SK-N-SH (cell line): ENCODE measurements around the gene DIRAS1. TPM values are rescaled to one million over a fixed set of nuclear protein-coding genes. Genes with fewer than 3 reads are reported as not detected.

Experiments
- CTCF ChIA-PET: fragments of 300-600, 350-600 bp; formaldehyde crosslinking; extraction: SDS; loops from one replicate; lab custom pipeline; 2021; lab: Yijun Ruan, JAX
- POLR2A ChIA-PET: fragments of 350-600 bp; sonication (Branson Sonifier 250); formaldehyde crosslinking; extraction: SDS; loops from one replicate; lab custom pipeline; 2020; ENCODE audit warnings: antibody characterized with exemption, inconsistent platforms; lab: Yijun Ruan, JAX
- DNase-seq: peaks from one replicate; pipeline ENCODE4 v3.0.0; 2012
- H2AFZ ChIP-seq: fragments of 200-600 bp; sonication (generic); 2 replicates; pipeline ENCODE4 v1.8.1; 2016; ENCODE audit warnings: antibody characterized with exemption, mild to moderate bottlenecking, low read depth
- H3F3A ChIP-seq: fragments of 200-600 bp; sonication (generic); replicated peaks from 2 replicates; pipeline ENCODE3; 2016; ENCODE audit warnings: antibody characterized with exemption, mild to moderate bottlenecking; ENCODE audit not compliant: insufficient read depth
- H3K27ac ChIP-seq, 2 experiments: fragments of 200-500 bp in 1 of 2; fragments of 200-600 bp in 1 of 2; sonication (Bioruptor generic) in 1 of 2; sonication (generic), shearing (Covaris generic) in 1 of 2; 2 replicates each; pipeline versions ENCODE4 v1.5.1 to v1.6.1; 2014 to 2016; ENCODE audit warnings: low read depth in 2 of 2, inconsistent platforms in 1 of 2, low read length in 1 of 2, mild to moderate bottlenecking in 1 of 2, mixed read lengths in 1 of 2
- H3K27me3 ChIP-seq: fragments of 200-600 bp; sonication (generic), shearing (Covaris generic); 2 replicates; pipeline ENCODE4 v1.6.1; 2016; ENCODE audit warnings: mixed run types; ENCODE audit not compliant: insufficient read depth
- H3K36me3 ChIP-seq, 2 experiments: fragments of 200-500 bp in 1 of 2; fragments of 200-600 bp in 1 of 2; sonication (Bioruptor generic) in 1 of 2; sonication (generic) in 1 of 2; replicated peaks in 1 of 2; 2 replicates each; pipeline versions ENCODE3 to v1.5.1; 2014 to 2016; ENCODE audit warnings: low read length in 1 of 2, mild to moderate bottlenecking in 1 of 2; ENCODE audit not compliant: insufficient read depth in 2 of 2, control insufficient read depth in 1 of 2
- H3K4me1 ChIP-seq, 2 experiments: fragments of 200-500 bp in 1 of 2; fragments of 200-600 bp in 1 of 2; sonication (Bioruptor generic) in 1 of 2; sonication (generic), shearing (Covaris generic) in 1 of 2; 2 replicates each; pipeline versions ENCODE4 v1.5.1 to v1.6.1; 2014 to 2016; ENCODE audit warnings: low read depth in 1 of 2, low read length in 1 of 2, mixed run types in 1 of 2; ENCODE audit not compliant: insufficient read depth in 2 of 2, control insufficient read depth in 1 of 2
- H3K4me2 ChIP-seq: fragments of 200-600 bp; sonication (generic), shearing (Covaris generic); 2 replicates; pipeline ENCODE4 v1.6.1; 2017; ENCODE audit warnings: mixed run types
- H3K4me3 ChIP-seq, 2 experiments: fragments of 200-500 bp in 1 of 2; fragments of 200-600 bp in 1 of 2; sonication (Bioruptor generic) in 1 of 2; sonication (generic), shearing (Covaris generic) in 1 of 2; 2 replicates each; pipeline versions ENCODE4 v1.5.1 to v1.8.1; 2014 to 2016; ENCODE audit warnings: low read depth in 2 of 2, inconsistent platforms in 1 of 2, low read length in 1 of 2, mild to moderate bottlenecking in 1 of 2, mixed read lengths in 1 of 2, moderate library complexity in 1 of 2
- H3K79me2 ChIP-seq: fragments of 200-600 bp; sonication (generic); 2 replicates; pipeline ENCODE4 v1.8.1; 2017; ENCODE audit warnings: mild to moderate bottlenecking; ENCODE audit not compliant: insufficient read depth
- H3K9ac ChIP-seq: fragments of 200-600 bp; sonication (generic); 2 replicates; pipeline ENCODE4 v1.6.1; 2017; ENCODE audit warnings: mixed run types
- H3K9me2 ChIP-seq: fragments of 200-600 bp; sonication (generic); 2 replicates; pipeline ENCODE4 v1.6.1; 2017; ENCODE audit warnings: mixed run types
- H3K9me3 ChIP-seq: fragments of 200-600 bp; sonication (generic); 2 replicates; pipeline ENCODE4 v1.6.1; 2017; ENCODE audit warnings: mixed run types, mild to moderate bottlenecking, moderate library complexity
- H4K20me1 ChIP-seq: fragments of 200-600 bp; sonication (generic); 2 replicates; pipeline ENCODE4 v1.6.1; 2017; ENCODE audit warnings: mild to moderate bottlenecking, mixed run types; ENCODE audit not compliant: insufficient read depth
- ELF1 ChIP-seq: IDR thresholded peaks from 2 replicates; pipeline ENCODE4 v1.4.0; 2012
- EP300 ChIP-seq, 2 experiments: IDR thresholded peaks; 2 replicates each; pipeline versions ENCODE4 v1.4.0 to v1.6.1; 2012; ENCODE audit warnings: borderline replicate concordance in 1 of 2, low read depth in 1 of 2, low read length in 1 of 2
- EZH2phosphoT487 ChIP-seq: fragments of 200-600 bp; sonication (generic); IDR thresholded peaks from 2 replicates; pipeline ENCODE4 v1.6.1; 2017; ENCODE audit warnings: low read depth, mixed run types, mild to moderate bottlenecking, antibody characterized with exemption, moderate library complexity, borderline replicate concordance
- FOSL2 ChIP-seq: IDR thresholded peaks from 2 replicates; pipeline ENCODE4 v1.4.0; 2012; ENCODE audit warnings: low read depth, mild to moderate bottlenecking, moderate library complexity, borderline replicate concordance
- FOXJ3 ChIP-seq: sonication (generic); formaldehyde crosslinking; IDR thresholded peaks from 2 replicates; pipeline ENCODE4 v1.5.1; 2020; ENCODE audit warnings: mild to moderate bottlenecking, missing genetic modification reagents
- FOXM1 ChIP-seq: IDR thresholded peaks from 2 replicates; pipeline ENCODE4 v1.4.0; 2012; ENCODE audit warnings: low read depth, mild to moderate bottlenecking
- GABPA ChIP-seq: IDR thresholded peaks from 2 replicates; pipeline ENCODE4 v1.4.0; 2012; ENCODE audit warnings: low read depth, mild to moderate bottlenecking
- GATA2 ChIP-seq: sonication (generic); formaldehyde crosslinking; IDR thresholded peaks from 2 replicates; pipeline ENCODE4 v1.5.0; 2020; ENCODE audit warnings: mild to moderate bottlenecking, missing genetic modification reagents
- JUND ChIP-seq: IDR thresholded peaks from 2 replicates; pipeline ENCODE4 v1.4.0; 2012
- MAX ChIP-seq: IDR thresholded peaks from 2 replicates; pipeline ENCODE4 v1.4.0; 2012; ENCODE audit warnings: low read depth
- MEF2A ChIP-seq: IDR thresholded peaks from 2 replicates; pipeline ENCODE4 v1.4.0; 2012; ENCODE audit warnings: low read depth, borderline replicate concordance
- MXI1 ChIP-seq: IDR thresholded peaks from 2 replicates; pipeline ENCODE4 v1.6.1; 2012; ENCODE audit warnings: mild to moderate bottlenecking, low read depth, low read length, improper control_type of control experiment
- PBX3 ChIP-seq: IDR thresholded peaks from 2 replicates; pipeline ENCODE4; 2012
- POLR2AphosphoS5 ChIP-seq: IDR thresholded peaks from 2 replicates; pipeline ENCODE4 v1.6.1; 2012; ENCODE audit warnings: low read depth, low read length
- RAD21 ChIP-seq: IDR thresholded peaks from 2 replicates; pipeline ENCODE4 v1.6.1; 2012; ENCODE audit warnings: mild to moderate bottlenecking, low read length
- REST ChIP-seq: IDR thresholded peaks from 2 replicates; pipeline ENCODE4 v1.6.1; 2012; ENCODE audit warnings: mild to moderate bottlenecking, low read depth, low read length, moderate library complexity
- RFX5 ChIP-seq: IDR thresholded peaks from 2 replicates; pipeline ENCODE4 v1.6.1; 2012; ENCODE audit warnings: mild to moderate bottlenecking, improper control_type of control experiment, low read length
- SIN3A ChIP-seq: IDR thresholded peaks from 2 replicates; pipeline ENCODE4 v1.6.1; 2012; ENCODE audit warnings: low read depth, mild to moderate bottlenecking, low read length, moderate library complexity, borderline replicate concordance
- SMC3 ChIP-seq: IDR thresholded peaks from 2 replicates; pipeline ENCODE4 v1.6.1; 2012; ENCODE audit warnings: low read depth, low read length, improper control_type of control experiment
- TAF1 ChIP-seq: IDR thresholded peaks from 2 replicates; pipeline ENCODE4 v1.6.1; 2012; ENCODE audit warnings: low read depth, mild to moderate bottlenecking, low read length, moderate library complexity, borderline replicate concordance
- TCF12 ChIP-seq: IDR thresholded peaks from 2 replicates; pipeline ENCODE4 v1.4.0; 2012
- TEAD4 ChIP-seq: IDR thresholded peaks from 2 replicates; pipeline ENCODE4 v1.4.0; 2012; ENCODE audit warnings: mild to moderate bottlenecking, borderline replicate concordance; ENCODE audit not compliant: insufficient read depth
- USF1 ChIP-seq: IDR thresholded peaks from 2 replicates; pipeline ENCODE4 v1.4.0; 2012; ENCODE audit warnings: low read depth, borderline replicate concordance
- WGBS: methylation state at CpG from one replicate; pipeline ENCODE4 v1.1.6; 2017; ENCODE audit warnings: low lambda C conversion rate; 5-methylcytosine and 5-hydroxymethylcytosine counted together
- polyA plus RNA-seq, 3 experiments: library from polyadenylated mRNA; depleted of rRNA; stranded (reverse); fragments of >200 nt; gene quantifications; 2 replicates each; pipeline ENCODE4 v1.2.3, GENCODE V29; 2012

DIRAS1 gene
- polyA plus RNA-seq, 1 of the 3 experiments (the other 2 are of a cell fraction), result 9.0 TPM

- H3K79me2 ChIP-seq, result no peaks in the 10 kb centered on the region
- H3K9ac ChIP-seq, result no peak overlapping the region
- 73% methylated on average over 9 of the region's 9 CpGs for WGBS
- no peaks in the 10 kb centered on the region for H3F3A ChIP-seq
- H3K4me2 ChIP-seq, result no peak overlapping the region
- H3K36me3 ChIP-seq, result no peaks in the 10 kb centered on the region
- H3K27me3 ChIP-seq, result no peaks in the 10 kb centered on the region
- H2AFZ ChIP-seq, result no peak overlapping the region
- no peak for TF ChIP-seq RFX5
- TF ChIP-seq TEAD4, result no peak
- no peak for TF ChIP-seq FOXM1
- TF ChIP-seq SMC3, result no peak
- TF ChIP-seq PBX3, result no peak
- TF ChIP-seq FOSL2, result no peak
- no peak for TF ChIP-seq MEF2A
- no peak for TF ChIP-seq TCF12
- no peak for TF ChIP-seq SIN3A
- TF ChIP-seq MAX, result no peak
- no peak for TF ChIP-seq POLR2AphosphoS5
- TF ChIP-seq GATA2 (CRISPR knock-in tag), result no peak
- no peak for TF ChIP-seq TAF1
- TF ChIP-seq RAD21, result no peak
- TF ChIP-seq EP300 (IDR thresholded peaks at IDR 0.05; ENCODE audit: borderline replicate concordance in 1 of 2, low read depth in 1 of 2, low read length in 1 of 2), result no peak
- no peak for TF ChIP-seq FOXJ3 (CRISPR knock-in tag)
- H3K4me3 ChIP-seq, result no peak overlapping the region
- POLR2A ChIA-PET, result no interaction called here
- H3K27ac ChIP-seq, result no peak overlapping the region
- H3K9me2 ChIP-seq, result no peaks in the 10 kb centered on the region
- no peaks in the 10 kb centered on the region for H4K20me1 ChIP-seq
- no peaks in the 10 kb centered on the region for H3K4me1 ChIP-seq
- DNase-seq, result no peak
- H3K9me3 ChIP-seq, result no peaks in the 10 kb centered on the region
- CTCF ChIA-PET, result interaction anchor here (0.8 kb wide), 1 partner anchor 18 kb away, joined by 3 read pairs; no protein-coding TSS in a partner anchor
Observed at GRCh38 chr19:2666344-2666994, 54.7 kb downstream of the DIRAS1 start.

GRCh38 chr19:2665103-2665502, 56.1 kb downstream of the DIRAS1 start:
- Histone ChIP-seq H3K9me2 (no peaks in the 10 kb centered on the region), H3K9me3 (no peaks in the 10 kb centered on the region), H3K27ac (no peak overlapping the region), H3K4me2 (no peak overlapping the region), H4K20me1 (no peaks in the 10 kb centered on the region), H3F3A (no peaks in the 10 kb centered on the region), H2AFZ (no peak overlapping the region), H3K4me1 (no peaks in the 10 kb centered on the region), H3K9ac (no peak overlapping the region), H3K36me3 (no peaks in the 10 kb centered on the region), H3K27me3 (no peaks in the 10 kb centered on the region), H3K4me3 (no peak overlapping the region), H3K79me2 (no peaks in the 10 kb centered on the region)
- CTCF ChIA-PET, result interaction anchor here (1.0 kb wide), 1 partner anchor 186 kb away, joined by 3 read pairs; no protein-coding TSS in a partner anchor
- WGBS, result 61% methylated on average over 7 of the region's 11 CpGs
- DNase-seq, result no peak
- POLR2A ChIA-PET, result no interaction called here
- TF ChIP-seq RAD21 (no peak), EZH2phosphoT487 (no peak), ELF1 (no peak), TAF1 (no peak), TEAD4 (no peak), FOXM1 (no peak), JUND (no peak), GABPA (no peak), MXI1 (no peak), REST (no peak), FOXJ3 (CRISPR knock-in tag) (no peak), EP300 (IDR thresholded peaks at IDR 0.05; ENCODE audit: borderline replicate concordance in 1 of 2, low read depth in 1 of 2, low read length in 1 of 2) (no peak), TCF12 (no peak), USF1 (no peak)
